Posterior vena cava (tissue), 2 donors: ENCODE measurements around the gene ADAP1. TPM values are rescaled to one million over a fixed set of nuclear protein-coding genes. Genes with fewer than 3 reads are reported as not detected.
A peak's percentile ranks its signal among the peaks of the same experiment; 100 is the strongest.
"Not testable (repeated sequence)": the region's sequence is repeated elsewhere in the genome, so short reads cannot be mapped to it uniquely, and the experiment has no call there.

Experiments used
- DNase-seq: peaks from one replicate; pipeline ENCODE4 v3.0.0-alpha.2; 2020; ENCODE audit warnings: low spot score
- intact Hi-C, 2 donors: fragments of 100-400 bp; cut with DNase I; formaldehyde crosslinking; loops; one replicate each; pipeline versions ENCODE4 v1.14.1 to v1.14.2; 2022 to 2023
- total RNA-seq, 2 donors: library from RNA; stranded (reverse); fragmentation: NEBNext Ultra II Directional; extraction: Animal tissue kit (Norgen Biotek cat#: 25700); gene quantifications; one replicate each; pipeline ENCODE4 v1.2.1, GENCODE V29; 2021
- donor health status: DM: yes; HTN: yes; CAD: no.
- donor health status: DM: yes; HTN: yes; CAD: no.

ADAP1 gene
- total RNA-seq, 2 donors from 2014 or later: 16.3 to 17.8 TPM

DNA sequence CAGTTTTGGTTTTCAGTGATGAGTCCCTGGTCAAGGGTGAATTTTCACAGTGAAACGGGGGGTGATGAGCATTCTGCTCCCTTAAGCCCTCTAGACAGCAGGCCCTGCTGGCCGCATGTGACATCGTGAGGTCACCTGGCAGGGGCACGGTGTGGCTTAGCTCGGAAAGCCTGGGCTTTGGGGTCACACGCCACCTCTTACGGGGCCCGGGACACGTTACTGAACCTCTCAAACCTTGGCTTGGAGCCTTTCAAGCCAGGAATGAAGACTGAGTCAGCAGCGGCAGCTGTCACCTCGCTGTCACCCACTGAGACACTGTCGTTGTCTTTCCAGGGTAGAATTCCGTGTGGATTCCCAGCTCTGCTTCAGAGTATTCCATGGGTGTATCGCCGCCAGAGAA lies 74.0 kb downstream of the ADAP1 start:
- DNase-seq: no peak
- intact Hi-C loops: no loop called here

DNA sequence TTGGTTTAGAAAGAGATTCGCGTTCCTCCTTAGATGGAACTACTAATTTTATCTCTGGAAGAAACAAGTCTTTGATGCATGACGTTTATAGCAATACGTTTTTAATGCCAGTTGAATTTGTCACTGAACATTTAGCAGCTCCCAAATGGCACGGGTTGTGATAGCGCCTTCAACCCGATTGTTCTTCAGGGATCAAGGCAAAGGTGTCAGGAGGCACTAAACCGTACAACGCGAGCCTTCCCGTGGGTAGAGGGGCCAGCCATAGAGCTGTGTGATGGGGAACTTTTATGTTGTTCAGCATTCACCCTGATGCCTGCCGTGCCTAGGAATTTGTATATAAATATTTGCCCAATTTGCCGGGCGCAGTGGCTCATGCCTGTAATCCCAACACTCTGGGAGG lies 74.8 kb downstream of the ADAP1 start:
- intact Hi-C loops: loop anchor here in 1 of 2 donors (5.0 kb wide), 1 partner anchor 767 kb away; no protein-coding TSS in a partner anchor
- no peak for DNase-seq

DNA sequence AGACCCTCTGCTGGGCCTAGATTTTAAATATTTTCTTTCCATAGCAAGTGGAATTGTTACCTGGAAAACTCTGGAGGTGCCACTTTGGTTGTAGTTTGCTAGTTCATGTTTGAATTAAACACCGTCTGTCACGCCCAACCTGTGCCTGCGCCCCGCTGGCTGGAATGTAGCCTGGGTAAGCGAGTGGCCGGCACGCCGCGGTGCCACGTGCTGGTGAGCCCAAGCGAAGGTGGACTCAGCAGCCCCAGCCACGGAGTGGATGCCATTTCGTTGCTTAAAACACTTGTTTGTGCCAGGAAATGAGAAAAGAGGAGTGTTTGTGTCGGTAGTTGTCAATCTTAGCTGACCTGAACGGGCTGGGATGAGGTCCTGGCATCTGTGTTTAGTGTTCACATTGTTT lies 75.4 kb downstream of the ADAP1 start:
- no peak for DNase-seq
- intact Hi-C loops: loop anchor here in 1 of 2 donors (5.0 kb wide), 1 partner anchor 767 kb away; no protein-coding TSS in a partner anchor

DNA sequence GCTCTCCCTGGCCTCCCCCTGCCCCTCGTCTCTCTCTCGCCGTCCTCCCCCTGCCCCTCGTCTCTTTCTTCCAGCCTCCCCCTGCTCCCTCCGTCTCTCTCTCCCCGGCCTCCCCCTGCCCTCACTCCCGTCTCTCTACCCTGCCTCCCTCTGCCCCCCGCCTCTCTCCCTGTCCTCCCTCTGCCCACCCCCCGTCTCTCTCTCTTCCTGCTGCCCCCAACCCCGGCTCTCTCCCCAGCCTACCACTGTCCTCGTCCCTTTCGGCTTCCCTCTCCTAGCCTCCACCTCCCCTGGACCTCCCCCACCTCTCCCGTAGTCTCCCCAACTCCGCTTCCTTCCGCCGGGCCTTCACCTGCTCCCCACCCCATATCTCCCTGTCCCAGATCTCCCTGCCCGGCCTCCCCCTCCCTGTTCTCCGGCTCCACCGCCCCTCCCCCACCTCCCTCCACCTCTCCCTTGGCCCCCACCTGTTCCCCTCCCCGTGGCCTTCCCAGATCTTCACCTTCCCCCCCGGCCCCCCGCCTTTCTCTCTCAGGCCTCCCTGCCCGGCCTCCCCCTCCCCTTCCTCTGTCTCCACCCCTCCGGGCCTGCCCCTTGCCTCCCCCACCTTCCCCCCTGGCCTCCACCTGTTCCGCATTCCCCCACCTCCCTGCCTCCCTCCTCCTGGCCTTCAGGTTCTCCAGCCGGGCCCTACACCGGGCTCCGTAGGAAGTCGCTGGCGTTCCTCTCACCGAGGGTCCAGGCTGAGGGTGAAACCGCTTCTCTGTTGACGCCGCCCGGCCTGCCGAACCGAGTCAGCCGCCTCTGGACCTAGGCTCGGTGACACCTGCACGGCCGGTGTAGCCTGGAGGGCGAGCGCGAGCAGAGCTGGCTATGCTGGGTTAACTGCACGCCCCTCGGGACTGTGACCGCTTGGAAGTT lies 76.9 kb downstream of the ADAP1 start:
- DNase-seq: no peak

DNA sequence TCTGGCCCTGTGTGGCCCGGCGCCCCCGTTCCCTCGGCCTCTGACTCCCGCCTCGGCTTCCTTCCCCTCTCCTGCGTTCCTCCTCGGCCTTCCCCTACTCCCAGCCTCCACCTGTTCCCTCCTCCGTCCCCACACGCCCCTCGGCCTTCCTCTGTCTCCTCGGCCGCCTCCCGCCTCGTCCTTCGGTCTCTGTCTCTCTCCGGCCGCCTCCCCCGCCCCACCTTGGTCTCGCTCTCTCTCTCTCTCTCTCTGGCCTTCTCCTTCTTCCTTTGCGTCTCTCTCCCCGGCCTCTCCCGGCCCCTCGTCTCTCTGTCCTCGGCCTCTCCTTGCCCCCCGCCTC lies 77.5 kb downstream of the ADAP1 start:
- intact Hi-C loops: loop anchor here in 1 of 2 donors (5.0 kb wide), 1 partner anchor 765 kb away; no protein-coding TSS in a partner anchor
- DNase-seq: no peak

More for the DNA sequence above, 76.9 kb downstream of the ADAP1 start:
- intact Hi-C loops: loop anchor here in 1 of 2 donors (5.0 kb wide), 1 partner anchor 765 kb away; no protein-coding TSS in a partner anchor

DNA sequence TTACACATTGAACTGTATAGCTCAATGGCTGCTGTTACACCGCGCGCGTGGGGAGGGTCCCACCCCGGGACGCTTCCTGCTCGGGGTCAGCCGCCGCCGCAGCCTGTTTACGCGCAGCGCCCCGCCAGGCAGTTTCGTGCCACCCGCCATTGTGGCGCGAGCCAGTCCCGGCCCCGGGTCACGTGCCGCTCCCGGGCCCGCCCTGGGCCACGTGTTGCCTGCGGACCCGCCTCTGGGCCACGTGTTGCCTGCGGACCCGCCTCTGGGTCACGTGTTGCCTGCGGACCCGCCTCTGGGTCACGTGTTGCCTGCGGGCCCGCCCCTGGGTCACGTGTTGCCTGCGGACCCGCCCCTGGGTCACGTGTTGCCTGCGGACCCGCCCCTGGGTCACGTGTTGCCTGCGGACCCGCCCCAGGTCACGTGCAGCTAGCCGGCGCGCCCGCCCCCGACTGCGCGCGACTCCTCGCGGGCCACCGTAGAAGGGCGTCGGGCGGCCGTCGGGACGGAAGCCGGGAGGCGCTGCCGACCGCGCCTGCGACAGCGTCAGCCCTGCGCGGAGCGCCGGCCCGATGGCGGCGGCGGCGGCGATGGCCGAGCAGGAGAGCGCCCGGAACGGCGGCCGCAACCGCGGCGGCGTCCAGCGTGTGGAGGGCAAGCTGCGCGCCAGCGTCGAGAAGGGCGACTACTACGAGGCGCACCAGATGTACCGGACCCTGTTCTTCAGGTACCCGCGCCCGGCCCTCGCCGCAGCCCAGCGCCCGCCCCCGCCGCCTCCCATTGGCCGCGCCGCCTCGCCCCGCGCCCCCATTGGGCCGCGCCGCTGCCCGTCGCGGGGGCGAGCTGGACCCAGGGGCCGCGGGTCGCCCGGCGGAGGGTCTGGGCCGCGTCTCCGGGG lies 78.2 kb downstream of the ADAP1 start, which contains the start of gene GET4:
Gene GET4 (plus strand): TSS at position 478 of the 895 bp plus-strand sequence. CDS start 92 bp downstream, at position 570.
- peak; percentile 99 for DNase-seq
- intact Hi-C loops: loop anchor here in 1 of 2 donors (5.0 kb wide), 1 partner anchor 764 kb away; no protein-coding TSS in a partner anchor

DNA sequence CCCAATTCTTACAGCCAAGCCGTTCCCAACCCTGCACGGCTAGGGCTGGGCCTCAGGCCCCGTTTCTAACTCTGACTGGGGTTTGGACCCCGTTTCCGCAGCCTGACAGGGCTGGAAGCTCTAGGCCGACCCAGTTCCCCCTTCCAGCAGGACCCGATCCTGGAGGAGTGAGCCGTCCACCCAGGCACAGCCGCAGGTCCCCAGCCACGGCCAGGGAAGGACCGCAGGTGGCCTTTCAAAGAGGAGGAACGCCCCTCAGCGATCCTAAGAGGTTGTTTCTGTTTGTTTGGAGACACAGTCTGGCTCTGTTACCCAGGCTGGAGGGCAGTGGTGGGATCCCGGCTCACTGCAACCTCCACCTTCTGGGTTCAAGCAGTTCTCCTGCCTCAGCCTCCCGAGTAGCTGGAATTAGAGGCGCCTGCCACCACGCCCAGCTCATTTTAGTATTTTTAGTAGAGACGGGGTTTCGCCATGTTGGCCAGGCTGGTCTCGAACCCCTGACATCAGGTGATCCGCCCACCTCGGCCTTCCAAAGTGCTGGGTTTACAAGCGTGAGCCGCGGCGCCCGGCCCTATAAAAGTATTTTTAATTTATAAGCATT lies 78.9 kb downstream of the ADAP1 start:
- intact Hi-C loops: loop anchor here in 1 of 2 donors (5.0 kb wide), 1 partner anchor 763 kb away; no protein-coding TSS in a partner anchor
- peak; percentile 81 for DNase-seq

DNA sequence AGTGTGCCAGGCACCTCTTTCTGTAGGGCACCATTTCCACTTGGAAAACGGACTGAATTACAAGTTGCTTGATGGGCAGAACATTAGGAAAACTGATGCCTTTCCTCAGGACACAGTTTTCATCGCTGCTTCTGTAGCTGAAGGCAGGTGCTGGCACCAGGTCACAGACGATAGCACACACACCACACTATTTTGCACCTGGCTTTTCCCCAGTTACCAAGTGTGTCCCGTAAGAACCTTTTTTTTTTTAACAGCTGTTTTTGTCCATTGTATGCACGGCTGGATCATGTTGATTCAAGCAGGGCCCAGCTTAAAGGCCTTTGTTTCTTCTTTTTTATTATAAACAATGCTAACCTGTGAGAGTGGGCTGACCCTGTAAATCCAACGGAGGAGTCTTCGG lies 79.4 kb downstream of the ADAP1 start:
- intact Hi-C loops: loop anchor here in 1 of 2 donors (5.0 kb wide), 1 partner anchor 763 kb away; no protein-coding TSS in a partner anchor
- DNase-seq: no peak

DNA sequence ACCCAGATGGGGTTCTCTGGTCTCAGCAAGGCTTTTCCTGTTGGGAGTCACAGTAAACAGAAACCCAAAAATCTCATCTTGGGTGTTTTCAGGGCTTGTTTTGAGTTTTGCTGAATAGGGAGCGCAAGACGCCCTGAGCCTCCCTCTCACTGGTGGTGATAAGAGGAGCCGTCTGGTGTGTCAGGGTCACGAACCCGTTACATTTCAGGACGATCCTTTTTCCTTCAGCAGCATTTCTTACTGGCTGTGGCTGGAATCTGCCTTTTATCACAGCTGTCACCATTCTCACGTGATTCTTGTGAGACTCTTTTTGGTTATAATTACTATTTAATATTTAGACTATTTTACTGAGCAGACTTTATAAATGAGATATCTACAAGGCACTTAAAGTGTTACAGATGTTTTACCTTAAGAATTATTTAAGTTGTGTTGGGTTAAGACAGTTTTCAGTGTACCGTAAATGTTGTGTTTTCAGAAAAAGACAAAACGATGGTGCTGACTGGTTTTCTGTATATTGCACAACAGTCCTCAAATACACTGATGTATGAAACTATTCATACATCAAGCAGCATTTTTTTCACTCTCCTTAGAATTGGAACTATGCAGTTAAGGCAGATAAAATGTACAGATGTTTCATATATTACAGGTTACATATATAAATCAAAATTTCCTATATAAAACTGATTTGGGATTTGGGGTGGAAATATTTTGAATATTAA lies 80.3 kb downstream of the ADAP1 start:
- intact Hi-C loops: loop anchor here in 1 of 2 donors (5.0 kb wide), 1 partner anchor 87 kb away; no protein-coding TSS in a partner anchor
- DNase-seq: no peak

DNA sequence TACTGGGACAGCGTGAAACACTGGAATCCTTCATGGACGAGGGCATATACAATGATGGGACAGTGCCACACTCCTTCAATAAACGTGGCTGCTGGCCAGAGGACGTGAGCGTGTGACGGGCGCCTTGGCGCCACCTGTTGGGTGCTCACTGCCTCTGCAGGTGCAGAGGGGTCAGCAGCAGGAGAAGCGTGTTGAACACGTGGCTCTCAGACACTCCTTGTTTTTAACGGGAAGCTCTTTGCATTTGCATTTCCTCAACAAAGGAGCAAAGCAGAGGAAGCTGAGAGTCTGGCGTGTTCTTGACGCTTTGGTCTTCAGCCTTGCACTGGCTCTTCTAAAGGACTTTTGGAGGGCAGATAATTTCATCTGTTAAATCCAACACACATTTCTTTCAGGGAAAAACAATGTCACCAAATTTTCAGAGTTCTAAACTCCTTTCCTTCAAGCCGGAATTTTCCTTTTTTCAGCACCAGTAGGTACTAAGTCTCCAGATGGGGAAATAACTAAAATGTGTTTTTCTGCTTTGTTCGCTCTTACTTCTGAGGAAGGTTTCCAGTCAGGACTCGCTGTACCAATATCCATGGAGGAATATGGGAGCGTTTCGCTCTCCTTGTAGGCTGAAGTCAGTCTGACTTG lies 81.0 kb downstream of the ADAP1 start:
- intact Hi-C loops: loop anchor here (2.0 to 5.0 kb wide), 2 partner anchors 49 to 86 kb away; no protein-coding TSS in a partner anchor
- DNase-seq: peak; percentile 92

DNA sequence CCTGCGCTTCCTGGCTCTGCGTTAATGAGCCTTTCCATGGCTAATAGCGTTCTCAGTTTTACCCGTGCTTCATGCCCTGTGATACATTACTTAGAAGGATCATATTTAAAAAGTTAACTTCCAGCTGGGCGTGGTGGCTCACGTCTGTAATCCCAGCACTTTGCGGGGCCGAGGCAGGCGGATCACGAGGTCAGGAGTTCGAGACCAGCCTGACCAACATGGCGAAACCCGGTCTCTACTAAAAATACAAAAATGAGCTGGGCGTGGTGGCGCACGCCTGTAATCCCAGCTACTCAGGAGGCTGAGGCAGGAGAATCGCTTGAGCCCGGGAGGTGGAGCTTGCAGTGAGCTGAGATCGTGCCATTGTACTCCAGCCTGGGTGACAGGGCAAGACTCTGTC lies 81.8 kb downstream of the ADAP1 start:
- intact Hi-C loops: loop anchor here (2.0 to 5.0 kb wide), 2 partner anchors 48 to 85 kb away; no protein-coding TSS in a partner anchor
- not testable (repeated sequence) for DNase-seq

DNA sequence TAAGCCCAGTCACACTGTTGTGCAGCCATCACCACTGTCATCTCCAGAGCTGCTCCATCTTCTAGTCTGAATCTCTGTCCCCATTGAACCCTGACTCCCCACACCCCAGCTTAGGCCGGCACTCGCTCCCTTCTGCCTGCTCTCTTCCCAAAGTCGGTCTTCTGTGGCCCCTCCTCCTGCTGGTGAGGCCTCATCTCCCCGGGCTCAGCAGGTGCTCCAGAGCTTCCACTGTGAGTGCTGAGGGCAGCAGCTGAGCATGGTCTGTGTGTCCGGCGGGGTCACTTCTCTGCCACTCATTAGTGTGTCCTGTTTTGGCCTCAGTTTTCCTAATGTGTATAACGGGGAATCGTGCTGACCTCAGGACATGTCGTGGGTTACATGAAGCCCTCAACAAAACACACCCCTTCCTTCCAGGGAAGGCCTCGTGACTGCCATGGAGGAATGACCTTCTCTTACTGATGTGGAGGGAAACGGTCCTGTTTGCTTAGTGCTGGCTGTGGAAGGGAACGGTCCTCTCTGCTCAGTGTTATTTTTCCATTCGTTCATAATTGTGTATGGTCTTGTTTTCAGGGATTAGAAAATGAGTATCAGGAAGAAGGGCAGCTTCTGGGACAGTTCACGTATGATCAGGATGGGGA lies 82.5 kb downstream of the ADAP1 start:
- intact Hi-C loops: loop anchor here (2.0 to 5.0 kb wide), 2 partner anchors 47 to 85 kb away; no protein-coding TSS in a partner anchor
- peak; percentile 76 for DNase-seq

DNA sequence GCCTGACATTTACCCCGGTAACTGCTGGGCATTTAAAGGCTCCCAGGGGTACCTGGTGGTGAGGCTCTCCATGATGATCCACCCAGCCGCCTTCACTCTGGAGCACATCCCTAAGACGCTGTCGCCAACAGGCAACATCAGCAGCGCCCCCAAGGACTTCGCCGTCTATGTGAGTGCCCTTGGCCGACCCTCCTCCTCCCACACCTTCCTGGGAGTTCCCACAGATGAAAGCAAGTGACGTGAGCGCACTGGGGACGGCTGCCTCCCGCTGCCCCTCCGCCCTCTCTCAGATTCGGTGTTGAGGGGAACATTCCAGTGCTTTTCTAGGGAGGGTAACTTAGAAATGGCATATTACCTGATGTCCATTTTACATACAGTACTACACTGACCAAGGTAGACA lies 85.1 kb downstream of the ADAP1 start:
- intact Hi-C loops: loop anchor here in 1 of 2 donors (5.0 kb wide), 1 partner anchor 82 kb away; no protein-coding TSS in a partner anchor
- DNase-seq: no peak

DNA sequence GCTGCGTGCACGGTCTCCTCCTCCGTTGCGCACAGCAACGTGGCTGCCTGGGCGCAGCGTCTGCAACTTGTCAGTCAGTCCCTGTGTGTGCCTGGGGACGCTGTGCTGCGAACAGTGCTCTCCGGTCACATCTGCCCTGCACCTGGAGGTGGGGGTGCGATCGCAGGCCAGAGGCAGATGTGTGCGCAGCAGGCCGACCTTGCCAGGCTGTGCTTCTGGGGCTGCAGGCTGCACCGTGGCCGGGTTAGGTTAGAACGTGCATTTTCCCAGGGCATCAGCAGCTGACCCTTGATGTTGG lies 86.3 kb downstream of the ADAP1 start:
- intact Hi-C loops: loop anchor here in 1 of 2 donors (5.0 kb wide), 1 partner anchor 81 kb away; no protein-coding TSS in a partner anchor
- no peak for DNase-seq

DNA sequence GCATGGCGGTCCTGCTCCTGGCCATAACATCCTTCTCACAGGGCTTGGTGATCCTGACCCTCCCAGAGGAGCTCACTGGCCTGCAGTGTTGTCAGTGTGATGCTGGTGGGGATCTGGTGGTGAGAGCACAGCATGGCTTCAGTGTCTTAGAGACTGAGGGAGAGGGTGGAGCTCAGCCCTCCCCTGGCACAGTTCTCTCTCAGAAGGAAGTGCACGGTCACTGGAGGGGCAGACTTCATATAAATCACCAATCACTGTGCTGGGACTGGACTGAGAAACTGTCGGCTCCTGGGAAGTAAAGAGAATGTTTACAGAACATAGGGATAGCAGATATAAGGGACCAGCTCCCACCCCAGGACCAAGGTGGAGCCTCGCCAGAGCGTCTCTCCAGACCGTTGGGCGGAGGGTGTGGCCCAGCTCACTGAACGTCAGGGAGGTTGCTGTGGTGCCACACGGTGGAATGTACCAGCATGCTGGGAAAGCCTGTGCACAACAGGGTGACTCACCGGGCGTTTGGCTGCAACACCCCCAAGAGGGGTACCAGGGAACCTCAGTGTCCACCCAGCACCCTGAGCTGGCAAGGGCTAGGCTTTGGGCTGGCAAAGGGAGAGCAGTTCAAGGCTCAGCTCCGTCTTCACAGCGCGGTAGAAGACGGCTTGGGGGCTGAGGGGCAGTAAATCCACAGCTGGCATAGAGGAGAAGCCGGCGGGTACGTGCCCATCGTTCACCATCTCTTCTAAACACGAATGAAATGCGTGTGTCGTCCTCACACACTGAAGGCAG lies 86.9 kb downstream of the ADAP1 start:
- DNase-seq: no peak
- intact Hi-C loops: loop anchor here in 1 of 2 donors (5.0 kb wide), 1 partner anchor 80 kb away; no protein-coding TSS in a partner anchor

DNA sequence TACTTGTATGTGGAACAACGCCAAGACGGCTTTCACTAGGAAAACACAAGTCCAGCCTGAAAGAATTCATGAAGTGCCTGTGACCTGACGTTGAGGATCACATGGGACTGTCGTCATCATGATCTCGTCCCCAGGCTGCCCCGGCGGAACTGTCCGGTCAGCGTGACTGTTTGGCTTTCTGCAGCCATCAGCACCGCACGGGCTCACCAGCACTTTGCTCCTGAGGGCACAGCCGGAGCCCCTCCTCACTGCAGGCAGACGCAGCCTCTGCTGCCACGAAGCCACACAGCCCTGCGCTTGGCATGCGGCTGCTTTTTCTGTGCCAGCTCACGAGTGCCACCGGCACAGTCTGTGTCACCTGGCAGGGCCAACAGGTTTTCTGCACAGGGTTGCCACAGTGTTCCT lies 87.5 kb downstream of the ADAP1 start:
- DNase-seq: no peak
- intact Hi-C loops: loop anchor here in 1 of 2 donors (5.0 kb wide), 1 partner anchor 80 kb away; no protein-coding TSS in a partner anchor
